Skeletal muscle cell (primary cell): Measurements from ENCODE around the gene CHMP6.

Experiments
- DNase-seq: peaks from one replicate; pipeline ENCODE4 v3.0.0-alpha.2; 2010; ENCODE audit warnings: low read depth
- H3K4me3 ChIP-seq: 2 replicates; pipeline ENCODE4 v1.5.1; 2011; ENCODE audit warnings: low read depth, mild to moderate bottlenecking, control low read depth, low read length, moderate library complexity

CHMP6 gene

GRCh38 chr17:80970044-80970761, 21.4 kb upstream of the CHMP6 start:
- H3K4me3 ChIP-seq, result no peak overlapping the region
- DNase-seq, result no peak

GRCh38 chr17:80970762-80971703, 20.6 kb upstream of the CHMP6 start:
- DNase-seq, result no peak
- no peak overlapping the region for H3K4me3 ChIP-seq

GRCh38 chr17:80971704-80972304, 19.8 kb upstream of the CHMP6 start:
- no peak for DNase-seq
- no peak overlapping the region for H3K4me3 ChIP-seq

DNA sequence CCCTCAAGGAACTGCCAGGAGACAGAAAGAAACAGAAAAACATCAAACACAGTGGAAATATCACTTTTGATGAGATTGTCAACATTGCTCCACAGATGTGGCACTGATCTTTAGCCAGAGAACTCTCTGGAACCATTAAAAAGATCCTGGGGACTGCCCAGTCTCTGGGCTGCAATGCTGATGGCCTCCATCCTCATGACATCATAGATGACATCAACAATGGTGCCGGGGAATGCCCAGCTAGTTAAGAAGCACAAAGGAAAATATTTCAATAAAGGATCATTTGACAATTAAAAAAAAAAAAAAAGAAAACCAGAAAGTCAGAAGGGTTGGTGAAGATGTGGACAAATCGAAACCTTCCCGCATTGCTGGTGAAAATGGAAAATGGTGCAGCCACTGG, 14.9 kb upstream of the CHMP6 start:
- DNase-seq, result no peak
- H3K4me3 ChIP-seq, result no peak overlapping the region

GRCh38 chr17:80977172-80977571, 14.5 kb upstream of the CHMP6 start:
- DNase-seq, result no peak
- H3K4me3 ChIP-seq, result no peak overlapping the region

- no peak overlapping the region for H3K4me3 ChIP-seq
- no peak for DNase-seq
Measured at GRCh38 chr17:80978499-80979497, 12.8 kb upstream of the CHMP6 start.

GRCh38 chr17:80979547-80980378, 11.9 kb upstream of the CHMP6 start:
- no peak overlapping the region for H3K4me3 ChIP-seq
- no peak for DNase-seq

- H3K4me3 ChIP-seq, result no peak overlapping the region
- no peak for DNase-seq
Measured at GRCh38 chr17:80980397-80981061, 11.1 kb upstream of the CHMP6 start.

DNA sequence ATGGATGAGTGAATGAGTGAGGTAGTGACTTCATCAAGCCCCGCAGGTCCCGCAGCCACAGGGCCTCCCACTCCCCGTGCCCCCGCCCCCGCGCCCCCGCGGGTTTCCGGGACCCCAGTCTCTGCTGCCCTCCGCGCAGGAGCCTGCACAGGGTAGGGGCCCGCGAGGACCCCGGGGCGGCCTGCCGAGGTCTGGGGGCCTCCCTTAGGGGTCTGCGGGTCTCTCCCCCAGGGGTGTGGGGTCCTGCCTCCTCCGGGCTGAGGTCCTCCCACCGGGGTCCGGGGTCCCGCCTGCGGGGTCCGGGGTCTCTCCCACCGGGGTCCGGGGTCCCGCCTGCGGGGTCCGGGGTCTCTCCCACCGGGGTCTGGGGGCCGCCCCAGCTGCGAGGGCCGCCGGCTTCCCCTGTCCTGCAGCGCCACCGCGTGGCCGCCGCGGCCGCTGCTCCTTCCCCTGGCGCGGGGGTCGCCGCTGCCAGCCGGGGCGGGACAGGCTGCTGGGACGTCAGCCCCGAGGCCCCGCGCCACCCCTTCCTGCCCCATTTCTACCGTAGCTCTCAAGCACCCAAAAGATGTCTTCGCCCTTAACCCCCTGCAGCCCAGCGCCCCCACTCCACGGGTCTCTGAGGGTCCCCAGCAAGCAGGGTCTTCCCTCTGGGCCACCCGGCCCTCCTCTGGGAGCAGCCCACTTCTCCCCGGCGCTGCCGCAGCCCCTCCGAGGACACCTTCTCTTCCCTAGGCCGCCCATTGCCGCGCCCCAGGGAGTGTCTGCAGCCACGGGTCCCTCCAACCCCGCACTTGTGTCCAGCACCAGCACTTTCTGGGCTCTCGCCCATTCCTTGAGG, 10.4 kb upstream of the CHMP6 start:
- H3K4me3 ChIP-seq, result peak overlapping the region; percentile 25
- no peak for DNase-seq

- DNase-seq, result no peak
- H3K4me3 ChIP-seq, result no peak overlapping the region
Measured at GRCh38 chr17:80981929-80982425, 9.7 kb upstream of the CHMP6 start.

GRCh38 chr17:80982426-80982974, 9.1 kb upstream of the CHMP6 start:
- no peak overlapping the region for H3K4me3 ChIP-seq
- no peak for DNase-seq

DNA sequence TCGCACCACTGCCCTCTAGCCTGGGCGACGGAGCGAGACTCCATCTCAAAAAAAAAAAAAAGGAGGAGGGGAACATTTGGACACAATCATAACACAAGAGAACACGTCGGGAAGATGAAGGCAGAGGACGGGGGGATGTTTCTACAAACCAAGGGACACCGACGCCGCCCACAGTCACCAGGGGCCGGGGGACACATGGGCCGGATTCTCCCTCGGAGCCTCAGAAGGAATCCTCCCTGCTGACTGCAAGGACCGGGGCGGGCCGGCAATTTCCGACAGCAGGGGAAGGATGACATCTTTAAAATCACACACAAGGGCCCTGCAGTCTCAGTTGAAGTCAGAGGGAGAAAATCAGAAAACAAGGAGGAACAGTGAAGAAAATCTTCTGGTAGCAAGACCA, 8.1 kb upstream of the CHMP6 start:
- DNase-seq, result no peak
- H3K4me3 ChIP-seq, result no peak overlapping the region

GRCh38 chr17:80984749-80985148, 6.9 kb upstream of the CHMP6 start:
- no peak overlapping the region for H3K4me3 ChIP-seq

GRCh38 chr17:80986046-80986445, 5.6 kb upstream of the CHMP6 start:
- no peak for DNase-seq
- H3K4me3 ChIP-seq, result no peak overlapping the region

More at GRCh38 chr17:80984749-80985148, 6.9 kb upstream of the CHMP6 start:
- peak; percentile 70 for DNase-seq

DNA sequence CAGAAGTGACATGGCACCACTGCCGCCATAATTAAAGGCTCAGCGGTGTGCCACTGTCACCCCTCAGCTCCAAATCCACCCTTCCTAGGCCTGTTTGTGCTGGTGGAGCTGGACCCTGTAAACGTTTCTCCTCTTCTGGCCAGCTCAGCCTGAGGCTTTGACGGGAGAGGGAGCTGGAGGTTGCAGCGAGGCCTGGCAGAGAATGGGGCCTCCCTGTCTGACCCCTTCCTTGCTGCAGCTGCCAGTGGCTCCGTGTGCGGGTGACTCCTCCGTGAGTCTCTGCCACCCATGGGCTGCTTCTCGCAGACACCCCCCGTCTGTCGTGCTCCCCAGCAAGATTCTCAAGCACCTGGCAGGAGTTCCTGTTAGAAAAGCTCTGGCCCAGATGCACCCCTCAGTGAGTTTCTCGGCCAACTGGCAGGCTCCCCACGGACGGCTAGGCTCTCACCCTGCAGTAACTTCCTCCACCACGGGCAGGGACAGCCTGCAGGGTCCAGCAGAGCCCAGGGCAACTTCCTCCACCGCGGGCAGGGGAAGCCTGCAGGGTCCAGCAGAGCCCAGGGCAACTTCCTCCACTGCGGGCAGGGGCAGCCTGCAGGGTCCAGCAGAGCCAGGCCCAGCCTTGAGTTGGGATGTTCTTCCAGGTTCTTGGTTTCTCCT, 4.7 kb upstream of the CHMP6 start:
- DNase-seq, result no peak

GRCh38 chr17:80987941-80988461, 3.6 kb upstream of the CHMP6 start:
- DNase-seq, result no peak
- no peak overlapping the region for H3K4me3 ChIP-seq

More for the DNA sequence above, 4.7 kb upstream of the CHMP6 start:
- no peak overlapping the region for H3K4me3 ChIP-seq
